ENCODE results near the gene SNF8. TPM values are rescaled to one million over a fixed set of nuclear protein-coding genes. Genes with fewer than 3 reads are reported as not detected.
"Not testable (repeated sequence)": the region's sequence is repeated elsewhere in the genome, so short reads cannot be mapped to it uniquely, and the experiment has no call there.

The SNF8 gene
- polyA plus RNA-seq, 12 donors, result 57.1 to 77.8 (median 67.8) TPM; not detected in 1

- DNase-seq, result not testable (repeated sequence)
These were observed 614 bp upstream of the SNF8 start for GRCh38 chr17:48945261-48945651.

GRCh38 chr17:48933035-48933434 is 11.6 kb downstream of the SNF8 start:
- DNase-seq, result no peak

DNA sequence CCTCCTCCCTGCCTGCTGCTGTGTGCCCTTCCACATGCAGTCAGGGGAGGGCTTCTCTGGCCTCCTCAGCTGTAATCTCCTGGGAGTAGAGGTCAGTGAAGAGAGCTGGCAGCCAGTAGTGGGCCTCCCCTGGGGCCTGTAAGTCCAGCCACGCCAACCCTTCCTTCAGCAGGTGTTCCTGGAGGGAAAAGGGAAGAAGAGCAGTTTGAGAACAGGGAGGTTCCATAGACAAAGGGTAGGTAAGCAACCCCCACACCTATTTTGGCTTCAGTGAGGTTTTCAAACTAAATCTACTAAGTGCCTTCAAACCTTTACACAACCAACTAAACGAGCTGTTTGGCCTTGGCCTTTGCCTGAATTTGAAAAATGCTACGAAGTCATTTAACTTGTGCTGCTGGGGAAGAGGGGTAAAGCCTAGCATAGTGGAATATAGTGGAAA is 14.2 kb downstream of the SNF8 start:
- no peak for DNase-seq

DNA sequence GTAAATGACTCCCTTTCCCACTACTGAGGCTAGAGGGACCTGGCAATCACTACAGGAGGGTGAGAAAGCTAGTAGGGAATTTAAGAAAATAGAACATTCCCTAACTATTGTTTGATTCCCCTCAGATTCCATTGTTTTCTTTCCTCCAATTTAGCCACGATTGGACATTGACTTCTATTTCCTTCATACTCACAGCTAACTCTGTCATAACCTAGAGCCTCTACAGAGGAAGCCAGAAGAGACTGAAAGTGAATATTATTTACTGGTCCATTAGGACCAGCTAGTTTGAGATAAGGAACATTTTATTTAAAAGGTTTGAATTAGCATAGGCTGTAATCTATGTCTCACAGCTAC is 14.9 kb downstream of the SNF8 start:
- no peak for DNase-seq

- DNase-seq, result no peak
These were observed 15.5 kb downstream of the SNF8 start for GRCh38 chr17:48928876-48929811.

DNA sequence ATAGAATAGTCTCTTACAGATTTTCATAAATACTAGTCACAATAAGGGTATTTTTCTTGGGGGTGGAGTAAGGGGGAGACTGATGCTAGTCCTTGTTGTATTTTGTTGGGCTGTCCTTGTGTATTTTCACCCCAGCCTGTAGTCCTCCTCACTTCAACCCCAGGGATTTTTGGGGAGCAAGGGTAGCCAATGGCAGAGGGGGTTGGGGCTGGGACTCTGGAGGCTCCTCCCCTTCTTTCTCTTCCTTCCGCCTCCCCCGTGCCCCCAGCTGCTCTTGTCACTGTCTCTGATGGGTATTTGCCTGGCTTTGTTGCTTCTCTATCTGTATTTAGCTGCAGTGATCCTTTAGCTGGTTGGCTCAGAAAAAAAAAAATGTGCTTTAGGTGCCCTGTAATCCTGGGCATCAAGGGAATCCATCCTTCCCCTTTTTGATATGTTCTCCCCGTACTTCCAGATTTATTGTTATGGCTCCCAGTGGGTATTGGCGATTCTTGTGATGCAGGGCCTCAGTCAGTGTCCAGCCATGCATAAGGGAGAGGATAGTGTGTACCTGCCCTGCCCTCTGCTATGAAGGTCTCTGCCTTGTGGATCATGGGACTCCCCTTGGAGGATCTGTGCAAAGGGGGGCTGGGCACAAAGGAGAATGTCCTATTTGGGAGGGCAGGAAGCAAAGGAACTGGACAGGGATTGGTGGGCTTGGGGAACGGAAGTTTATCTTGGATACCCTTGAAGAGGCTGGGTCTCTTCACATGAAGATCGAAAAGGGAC is 16.5 kb downstream of the SNF8 start:
- DNase-seq, result no peak

DNA sequence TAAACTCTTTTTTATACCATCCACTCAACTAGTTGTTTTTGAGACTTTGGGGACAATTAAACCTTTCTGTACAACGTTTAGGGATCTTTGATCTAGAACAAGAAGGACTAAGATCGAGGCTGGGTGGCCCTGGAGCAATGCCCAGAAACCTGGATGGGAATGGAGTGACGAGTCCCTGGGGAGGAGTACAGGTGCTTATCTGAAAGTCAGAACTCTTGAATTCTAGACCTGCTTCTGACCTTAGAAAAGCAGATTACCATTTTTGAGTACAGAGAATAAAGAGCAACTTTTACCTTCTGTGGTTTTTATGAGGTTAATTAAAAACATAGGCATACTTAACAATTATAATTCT is 18.7 kb downstream of the SNF8 start:
- no peak for DNase-seq

DNA sequence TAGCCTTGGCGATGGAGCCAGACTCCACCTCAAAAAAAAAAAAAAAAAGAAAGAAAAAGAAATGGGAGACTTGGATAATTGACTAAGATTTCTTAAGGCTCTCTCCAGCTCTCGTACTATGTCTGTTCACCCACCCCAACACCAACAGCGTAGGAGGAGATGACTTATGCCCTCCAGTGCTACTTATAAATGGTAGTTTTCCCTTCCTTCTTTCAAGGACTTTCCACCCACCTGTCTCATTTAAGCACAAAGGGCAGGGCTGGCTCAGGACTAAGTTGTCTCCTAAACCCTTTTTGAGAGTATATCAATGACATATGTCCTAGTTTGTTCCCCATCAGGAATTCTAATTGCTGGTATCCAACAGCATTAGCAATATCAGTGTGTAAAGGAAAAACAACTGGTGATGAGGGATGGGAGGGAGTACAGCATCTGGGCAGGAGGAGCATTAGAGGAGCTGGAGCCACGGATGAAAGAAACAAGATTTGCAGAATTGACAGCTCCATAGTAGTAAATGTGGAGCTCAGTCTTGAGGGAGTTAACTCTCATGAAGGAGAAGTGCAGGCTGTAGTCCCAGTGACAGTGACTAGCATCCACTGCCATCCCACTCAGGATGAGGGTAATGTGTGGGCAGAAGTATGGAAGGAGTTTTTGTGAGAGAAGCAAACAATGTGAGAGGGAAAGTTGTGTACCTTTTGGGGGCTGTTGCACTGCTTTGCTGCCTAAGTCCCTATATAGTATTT is 19.2 kb downstream of the SNF8 start:
- DNase-seq, result no peak

GRCh38 chr17:48915459-48916282 is 29.0 kb downstream of the SNF8 start:
- no peak for DNase-seq

- no peak for DNase-seq
These were observed 32.2 kb downstream of the SNF8 start for GRCh38 chr17:48912476-48912875.

DNA sequence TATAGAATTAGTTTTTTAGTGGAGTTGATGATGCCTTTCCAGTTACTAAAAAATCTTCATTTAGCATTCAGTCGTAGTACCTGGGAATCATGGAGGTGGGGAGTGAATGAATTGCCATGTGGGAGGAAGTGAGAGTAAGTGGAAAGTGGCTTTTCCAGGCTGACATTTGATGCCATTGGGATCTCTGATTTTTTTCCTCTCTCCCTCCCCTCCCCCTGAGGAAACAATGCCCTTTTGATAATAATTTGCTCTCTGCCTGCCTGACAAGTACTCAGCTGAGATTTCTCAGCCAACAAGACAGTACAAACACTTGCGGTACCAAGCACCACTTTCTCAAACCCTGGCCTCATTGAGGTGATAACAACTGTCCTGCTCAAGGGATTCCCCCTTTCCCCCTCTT is 34.3 kb downstream of the SNF8 start:
- no peak for DNase-seq

- no peak for DNase-seq
These were observed 34.9 kb downstream of the SNF8 start for GRCh38 chr17:48909783-48910182.

GRCh38 chr17:48908853-48909394 is 35.7 kb downstream of the SNF8 start:
- peak; percentile 89 for DNase-seq

GRCh38 chr17:48908047-48908843 is 36.4 kb downstream of the SNF8 start, which contains the start of gene UBE2Z:
Gene UBE2Z, plus strand, starts transcription at chr17:48908407. Its CDS starts 97 bp downstream, at chr17:48908504.
- peak; percentile 96 for DNase-seq

DNA sequence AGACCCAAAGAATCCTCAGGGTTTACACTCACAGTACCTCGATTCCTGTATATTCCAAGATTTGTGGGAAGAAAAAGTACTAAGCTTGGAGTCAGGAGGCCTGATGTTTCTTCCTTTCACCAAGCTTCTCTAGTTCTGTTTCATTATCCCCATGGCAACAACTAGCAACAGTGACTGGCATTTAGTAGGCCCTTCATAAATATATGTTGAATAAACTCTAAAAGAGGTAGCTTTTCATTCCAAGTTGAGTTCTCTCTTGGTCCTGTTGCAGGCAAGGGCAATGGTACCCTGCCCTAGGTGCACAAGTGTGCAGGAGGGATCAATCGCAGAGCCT is 37.0 kb downstream of the SNF8 start:
- DNase-seq, result no peak

DNA sequence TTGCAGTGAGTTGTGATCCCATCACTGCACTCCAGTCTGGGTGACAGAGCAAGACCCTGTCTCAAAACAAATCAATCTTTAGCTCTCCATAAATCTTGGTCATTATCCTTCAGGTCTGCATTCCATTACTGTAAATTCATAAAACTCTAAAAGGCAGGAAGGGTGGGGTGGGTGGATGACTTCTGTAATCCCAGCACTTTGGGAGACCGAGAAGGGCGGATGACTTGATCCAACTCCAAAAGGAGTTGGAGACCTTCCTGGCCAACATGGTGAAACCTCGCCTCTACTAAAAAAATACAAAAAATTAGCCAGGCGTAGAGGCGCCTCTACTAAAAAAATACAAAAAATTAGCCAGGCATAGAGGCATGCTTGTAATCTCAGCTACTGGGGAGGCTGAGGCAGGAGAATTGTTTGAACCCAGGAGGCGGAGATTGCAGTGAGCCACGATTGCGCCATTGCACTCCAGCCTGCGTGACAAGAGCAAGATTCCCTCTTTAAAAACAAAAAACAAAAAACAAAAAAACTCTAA is 38.6 kb downstream of the SNF8 start:
- DNase-seq, result no peak

GRCh38 chr17:48904428-48904827 is 40.2 kb downstream of the SNF8 start:
- DNase-seq, result no peak

GRCh38 chr17:48903401-48903800 is 41.2 kb downstream of the SNF8 start:
- no peak for DNase-seq

- DNase-seq, result no peak
These were observed 43.4 kb downstream of the SNF8 start for GRCh38 chr17:48901241-48901640.

DNA sequence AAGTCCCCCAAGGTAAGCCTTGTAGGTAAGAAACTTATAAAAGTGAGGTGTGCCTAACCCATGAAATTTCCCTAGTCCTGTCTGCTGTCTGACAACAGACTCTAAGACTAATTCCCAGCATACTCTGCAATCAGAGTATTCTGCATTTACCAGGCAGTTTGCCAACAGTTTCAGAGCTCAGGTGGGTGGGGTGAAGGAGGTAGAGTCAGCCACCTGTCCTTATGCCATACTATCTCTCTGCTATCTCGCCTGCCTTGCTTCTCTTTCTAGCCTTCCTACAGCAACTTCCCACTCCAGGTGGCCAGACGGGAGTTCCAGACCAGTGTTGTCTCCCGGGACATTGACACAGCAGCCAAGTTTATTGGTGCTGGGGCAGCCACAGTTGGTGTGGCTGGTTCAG is 49.8 kb downstream of the SNF8 start:
- DNase-seq, result no peak

Data from muscle of arm (tissue), 12 donors.